Measurements from ENCODE around the gene DHX30.
"Not testable (repeated sequence)": the region's sequence is repeated elsewhere in the genome, so short reads cannot be mapped to it uniquely, and the experiment has no call there.

Gene DHX30

DNA sequence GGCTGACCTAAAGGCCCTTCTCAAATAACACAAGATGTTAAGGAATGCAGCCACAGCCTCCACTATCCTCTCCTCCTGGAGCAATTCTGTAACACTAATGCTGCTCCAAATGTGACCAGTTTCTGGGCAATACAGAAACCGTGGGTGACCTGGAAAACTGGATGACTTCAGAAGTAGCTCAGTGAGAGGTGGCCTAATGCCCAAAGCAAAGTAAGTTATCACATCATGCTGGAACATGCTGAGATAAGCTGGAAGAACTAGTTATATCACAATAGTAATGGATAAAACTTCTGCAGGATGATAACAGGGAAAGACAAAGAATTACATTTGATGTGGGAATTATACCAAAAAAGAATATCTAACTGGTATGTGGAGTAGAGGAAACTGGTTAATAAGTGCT is 72.0 kb downstream of the DHX30 start:
- in situ Hi-C loops (cut with MboI; ENCODE audit: low sequenced_read_pairs): no loop called here

GRCh38 chr3:47877290-47877689 is 74.4 kb downstream of the DHX30 start:
- in situ Hi-C loops (cut with MboI; ENCODE audit: low sequenced_read_pairs): no loop called here

- in situ Hi-C loops (cut with MboI; ENCODE audit: low sequenced_read_pairs): no loop called here
These were observed 74.8 kb downstream of the DHX30 start for GRCh38 chr3:47877719-47878118.

GRCh38 chr3:47882338-47882737 is 79.4 kb downstream of the DHX30 start:
- in situ Hi-C loops (cut with MboI; ENCODE audit: low sequenced_read_pairs): no loop called here

DNA sequence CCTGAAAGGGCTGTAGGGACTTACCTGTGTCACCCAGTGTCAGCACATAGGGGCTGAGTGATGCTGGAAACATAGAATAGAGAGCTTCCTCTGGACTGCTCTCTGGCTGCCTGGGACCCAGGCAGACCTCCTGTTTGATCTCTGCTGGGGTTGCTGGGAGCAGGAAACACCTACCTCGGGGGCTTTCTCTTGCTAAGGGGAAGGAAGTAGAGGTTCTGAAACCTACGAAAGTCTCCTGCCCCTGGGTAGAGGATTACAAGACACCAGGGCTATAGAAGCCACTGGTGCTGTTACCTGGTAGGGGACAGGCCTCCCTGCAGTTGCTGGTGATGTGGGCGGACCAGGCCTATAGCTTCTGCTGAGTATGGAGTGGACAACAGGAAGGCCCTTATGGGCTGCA is 81.7 kb downstream of the DHX30 start:
- in situ Hi-C loops (cut with MboI; ENCODE audit: low sequenced_read_pairs): no loop called here

- in situ Hi-C loops (cut with MboI; ENCODE audit: low sequenced_read_pairs): no loop called here
These were observed 82.2 kb downstream of the DHX30 start for GRCh38 chr3:47885168-47885567.

- in situ Hi-C loops (cut with MboI; ENCODE audit: low sequenced_read_pairs): not testable (repeated sequence)
These were observed 85.1 kb downstream of the DHX30 start for GRCh38 chr3:47887991-47888390.

- in situ Hi-C loops (cut with MboI; ENCODE audit: low sequenced_read_pairs): no loop called here
These were observed 86.2 kb downstream of the DHX30 start for GRCh38 chr3:47888986-47889757.

DNA sequence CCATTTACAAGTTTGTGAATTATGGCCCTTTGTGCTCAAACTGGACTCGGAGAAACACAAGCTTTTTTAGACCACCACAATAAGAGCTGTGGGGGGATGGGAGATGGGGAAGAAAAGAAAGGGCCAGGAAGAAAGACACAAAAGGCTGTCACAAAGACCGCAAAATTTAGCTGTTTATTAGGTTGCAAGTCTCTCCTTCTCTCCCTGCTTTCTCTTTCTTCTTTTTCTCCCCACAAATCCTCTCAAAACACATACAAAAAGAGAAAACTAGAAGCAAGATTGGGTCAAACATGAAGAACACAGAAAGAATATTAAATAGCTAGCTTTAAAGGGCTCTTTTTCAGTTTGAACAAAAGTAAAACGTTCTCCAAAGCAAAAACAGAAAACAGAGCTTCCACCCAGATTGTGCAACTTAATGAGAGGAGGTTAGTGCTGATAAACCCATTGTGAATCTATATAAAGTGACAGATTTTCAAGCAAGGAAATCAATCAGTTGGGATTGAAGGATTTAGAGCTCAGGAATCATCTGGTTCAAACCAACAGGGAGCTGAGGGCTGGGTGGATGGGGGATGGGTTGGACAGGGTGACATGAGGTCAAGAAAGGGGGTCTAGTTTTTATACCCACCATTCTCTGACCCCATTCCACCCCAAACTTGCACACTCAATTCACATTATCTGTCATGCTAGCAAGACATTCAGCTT is 87.3 kb downstream of the DHX30 start:
- in situ Hi-C loops (cut with MboI; ENCODE audit: low sequenced_read_pairs): no loop called here

- in situ Hi-C loops (cut with MboI; ENCODE audit: low sequenced_read_pairs): no loop called here
These were observed 88.1 kb downstream of the DHX30 start for GRCh38 chr3:47890828-47891612.

DNA sequence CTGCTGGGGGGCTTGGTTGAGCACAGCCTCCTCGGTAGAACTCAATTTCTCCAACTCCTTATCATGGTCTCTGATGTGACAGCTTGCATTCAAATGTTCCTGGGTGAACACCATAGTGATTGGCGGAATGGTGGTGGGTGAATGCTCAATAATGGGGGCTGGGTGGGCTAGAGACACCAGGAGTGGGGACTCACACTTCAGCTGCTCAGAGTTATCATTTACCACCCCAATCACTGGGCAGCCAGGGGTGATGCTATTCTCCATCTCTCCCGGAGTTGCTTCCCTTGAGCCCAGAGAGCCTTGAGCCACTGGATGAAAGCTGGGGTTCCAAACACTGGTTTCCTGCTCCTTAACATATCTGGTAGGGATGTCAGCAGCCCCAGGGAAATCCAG is 88.7 kb downstream of the DHX30 start:
- in situ Hi-C loops (cut with MboI; ENCODE audit: low sequenced_read_pairs): no loop called here

DNA sequence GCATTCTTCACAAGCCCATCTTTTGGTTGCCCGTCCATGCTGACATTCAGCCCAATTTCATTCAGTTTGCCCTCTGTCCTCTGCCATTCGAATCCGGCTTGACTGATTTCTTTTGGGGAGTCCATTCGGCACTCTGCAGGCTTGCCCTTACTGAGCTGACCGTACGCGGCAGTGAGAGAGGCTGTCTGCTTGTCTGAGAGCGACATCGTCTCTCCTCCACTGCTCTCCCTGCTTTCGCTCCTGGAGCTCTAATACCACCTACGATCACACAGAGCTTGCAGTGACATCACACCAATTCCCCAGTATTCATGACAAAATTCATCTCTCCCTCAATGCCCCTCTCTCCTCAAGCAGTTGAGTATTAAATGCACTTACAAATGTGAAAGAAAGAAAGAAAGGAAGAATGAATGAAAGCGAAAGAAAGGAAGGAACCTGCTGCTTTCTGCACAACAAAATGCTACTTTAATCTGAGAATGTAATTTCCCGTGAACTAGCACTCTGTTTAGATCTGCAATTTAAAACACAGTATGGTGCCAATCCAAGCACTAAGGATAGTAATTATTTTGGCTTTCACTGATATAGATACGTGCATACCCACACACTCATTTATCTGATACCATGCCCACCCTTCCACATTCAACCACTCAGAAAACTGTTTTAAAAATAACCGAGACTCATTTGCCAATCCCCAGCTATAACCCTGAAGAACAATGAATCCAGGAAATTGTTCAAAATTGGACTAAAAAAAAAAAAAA is 89.5 kb downstream of the DHX30 start:
- in situ Hi-C loops (cut with MboI; ENCODE audit: low sequenced_read_pairs): no loop called here

GRCh38 chr3:47895241-47895640 is 92.3 kb downstream of the DHX30 start:
- in situ Hi-C loops (cut with MboI; ENCODE audit: low sequenced_read_pairs): no loop called here

DNA sequence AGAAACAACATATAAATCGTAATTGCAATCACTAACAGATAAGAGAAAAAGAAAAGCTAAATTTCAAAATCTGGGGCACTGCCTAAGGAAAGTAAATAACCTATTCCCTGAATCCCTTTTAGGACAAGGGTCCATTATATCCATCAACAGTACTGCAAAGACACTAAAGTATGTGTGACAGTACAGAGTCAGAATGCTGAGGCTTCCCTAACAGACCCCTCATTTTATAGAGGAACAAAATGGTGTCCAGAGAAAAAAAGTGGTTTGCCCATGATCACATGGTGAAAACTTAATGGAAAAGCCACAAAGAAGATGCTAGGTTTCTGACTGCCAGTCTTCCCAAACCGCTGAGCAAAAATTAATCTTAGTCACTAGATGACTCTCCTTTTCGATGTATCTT is 93.8 kb downstream of the DHX30 start:
- in situ Hi-C loops (cut with MboI; ENCODE audit: low sequenced_read_pairs): no loop called here

GRCh38 chr3:47897954-47898353 is 95.0 kb downstream of the DHX30 start:
- in situ Hi-C loops (cut with MboI; ENCODE audit: low sequenced_read_pairs): no loop called here

DNA sequence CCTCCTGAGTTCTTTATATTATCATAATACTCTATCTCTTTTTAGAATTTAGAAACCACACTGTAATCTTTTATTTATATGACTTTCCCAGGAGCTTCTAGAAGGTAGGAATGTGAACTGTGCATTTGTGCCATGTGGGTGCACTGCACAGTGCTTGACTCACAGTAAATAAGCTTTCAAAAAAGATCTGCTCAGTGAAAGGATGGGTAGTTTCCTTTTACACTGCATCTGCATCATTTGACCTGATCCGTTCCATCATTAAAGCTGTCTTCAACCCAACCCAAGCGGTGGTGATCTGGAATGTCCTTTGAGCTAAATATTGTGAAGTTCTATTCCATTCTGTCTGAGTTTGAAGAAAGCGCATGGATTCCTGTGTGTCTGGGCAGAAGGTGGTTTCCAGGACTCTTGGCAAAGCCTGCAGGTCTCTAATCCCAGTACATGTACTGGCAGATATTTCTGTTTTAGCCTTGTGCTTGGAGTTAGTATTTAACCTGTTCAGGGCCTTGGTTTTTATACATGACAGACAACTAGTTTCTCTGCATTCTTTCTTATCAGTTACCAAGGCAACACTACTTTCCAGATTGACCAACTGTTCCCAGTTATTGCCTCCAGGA is 96.7 kb downstream of the DHX30 start:
- in situ Hi-C loops (cut with MboI; ENCODE audit: low sequenced_read_pairs): no loop called here
